Breast epithelium (tissue), 3 donors: ENCODE data around the gene NGFR.

Experiments
- POLR2A ChIP-seq: fragments of 450-650 bp; IDR thresholded peaks from one replicate; pipeline ENCODE4 v1.6.1; 2016; ENCODE audit warnings: antibody characterized with exemption, mild to moderate bottlenecking, moderate library complexity
- POLR2AphosphoS5 ChIP-seq, 3 donors: sonication (generic); formaldehyde crosslinking; IDR thresholded peaks; one replicate each; pipeline ENCODE4 v1.6.1; 2017; ENCODE audit warnings: antibody characterized with exemption in 3 of 3
- TF ChIP-seq, protein P1 (sequence below), 3 donors: fragments of 450-650 bp; IDR thresholded peaks; one replicate each; pipeline ENCODE4 v1.5.1; 2016 to 2017; ENCODE audit warnings: antibody characterized with exemption in 3 of 3, mild to moderate bottlenecking in 3 of 3, moderate library complexity in 3 of 3

DNA sequence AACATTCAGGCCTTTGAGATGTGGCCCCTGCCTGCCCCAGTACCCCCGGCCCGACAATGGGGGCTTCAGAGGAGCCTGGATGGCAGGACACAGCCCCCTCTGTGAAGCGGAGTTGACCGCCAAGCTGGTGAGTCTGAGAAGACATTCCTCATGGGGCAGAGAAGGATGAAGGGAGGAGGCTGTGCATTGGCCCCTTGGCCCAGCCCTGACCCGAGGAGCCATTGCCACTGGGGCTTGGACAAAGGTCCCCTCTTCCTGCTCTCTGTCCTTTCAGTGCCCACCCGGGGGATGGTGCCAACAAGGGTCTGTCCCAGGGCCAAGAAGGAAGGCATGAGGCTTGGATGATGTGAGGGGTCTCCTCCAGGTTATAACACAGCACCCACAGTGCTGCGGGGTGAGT is 49.5 kb upstream of the NGFR start:
- TF ChIP-seq POLR2AphosphoS5 (IDR thresholded peaks at IDR 0.05) (no peak), POLR2A (no peak)
- TF ChIP-seq, protein P1, sequence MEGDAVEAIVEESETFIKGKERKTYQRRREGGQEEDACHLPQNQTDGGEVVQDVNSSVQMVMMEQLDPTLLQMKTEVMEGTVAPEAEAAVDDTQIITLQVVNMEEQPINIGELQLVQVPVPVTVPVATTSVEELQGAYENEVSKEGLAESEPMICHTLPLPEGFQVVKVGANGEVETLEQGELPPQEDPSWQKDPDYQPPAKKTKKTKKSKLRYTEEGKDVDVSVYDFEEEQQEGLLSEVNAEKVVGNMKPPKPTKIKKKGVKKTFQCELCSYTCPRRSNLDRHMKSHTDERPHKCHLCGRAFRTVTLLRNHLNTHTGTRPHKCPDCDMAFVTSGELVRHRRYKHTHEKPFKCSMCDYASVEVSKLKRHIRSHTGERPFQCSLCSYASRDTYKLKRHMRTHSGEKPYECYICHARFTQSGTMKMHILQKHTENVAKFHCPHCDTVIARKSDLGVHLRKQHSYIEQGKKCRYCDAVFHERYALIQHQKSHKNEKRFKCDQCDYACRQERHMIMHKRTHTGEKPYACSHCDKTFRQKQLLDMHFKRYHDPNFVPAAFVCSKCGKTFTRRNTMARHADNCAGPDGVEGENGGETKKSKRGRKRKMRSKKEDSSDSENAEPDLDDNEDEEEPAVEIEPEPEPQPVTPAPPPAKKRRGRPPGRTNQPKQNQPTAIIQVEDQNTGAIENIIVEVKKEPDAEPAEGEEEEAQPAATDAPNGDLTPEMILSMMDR (IDR thresholded peaks at IDR 0.05), result no peak
